Sigmoid colon (tissue), 7 donors: ENCODE results near the gene ERBB2. TPM values are rescaled to one million over a fixed set of nuclear protein-coding genes. Genes with fewer than 3 reads are reported as not detected.

Experiments
- DNase-seq: peaks from one replicate; pipeline ENCODE4 v3.0.0-alpha.2; 2019
- H3K27ac ChIP-seq, 4 donors: fragments of 200-600 bp; sonication (generic); one replicate each; pipeline ENCODE4 v1.5.1; 2016 to 2019; ENCODE audit warnings: mild to moderate bottlenecking in 1 of 4
- H3K27me3 ChIP-seq, 3 donors: fragments of 200-600 bp; sonication (generic); one replicate each; pipeline ENCODE4 v1.5.1; 2019; ENCODE audit warnings: mild to moderate bottlenecking in 1 of 3
- H3K36me3 ChIP-seq, 4 donors: fragments of 200-600 bp; sonication (generic); one replicate each; pipeline ENCODE4 v1.5.1; 2016 to 2019
- H3K4me1 ChIP-seq, 4 donors: fragments of 200-600 bp; sonication (generic); one replicate each; pipeline ENCODE4 v1.5.1; 2017 to 2019
- H3K4me3 ChIP-seq, 4 donors: fragments of 200-600 bp; sonication (generic); one replicate each; pipeline ENCODE4 v1.5.1; 2017 to 2019; ENCODE audit warnings: mild to moderate bottlenecking in 2 of 4, moderate library complexity in 1 of 4
- H3K9me3 ChIP-seq, 4 donors: fragments of 200-600 bp in 3 of 4; sonication (generic) in 3 of 4; one replicate each; pipeline versions ENCODE4 v1.5.1 to v1.6.1; 2013 to 2019
- EP300 ChIP-seq, 4 donors: sonication (generic); formaldehyde crosslinking; IDR thresholded peaks; one replicate each; pipeline ENCODE4 v1.6.1; 2017; ENCODE audit warnings: antibody characterized with exemption in 4 of 4
- POLR2A ChIP-seq, 2 donors: fragments of 450-650 bp; IDR thresholded peaks; one replicate each; pipeline ENCODE4 v1.6.1; 2016; ENCODE audit warnings: antibody characterized with exemption in 2 of 2, mild to moderate bottlenecking in 2 of 2, moderate library complexity in 2 of 2
- POLR2AphosphoS5 ChIP-seq, 4 donors: sonication (generic); formaldehyde crosslinking; IDR thresholded peaks; one replicate each; pipeline ENCODE4 v1.6.1; 2017; ENCODE audit warnings: antibody characterized with exemption in 4 of 4
- WGBS, 2 donors: extraction: QIAGEN DNeasy Blood & Tissue Kit; methylation state at CpG; one replicate each; pipeline ENCODE4 v1.1.7; 2013; 5-methylcytosine and 5-hydroxymethylcytosine counted together
- intact Hi-C: fragments of 100-400 bp; cut with DNase I; formaldehyde crosslinking; loops from one replicate; pipeline ENCODE4 v1.15.1; 2023
- polyA plus RNA-seq, 3 donors: library from polyadenylated mRNA; stranded (reverse); fragments of 200-250 nt; gene quantifications; one replicate each; pipeline ENCODE4 v1.2.3, GENCODE V29; 2013
- total RNA-seq, 4 donors: library from RNA; depleted of rRNA; stranded (reverse); fragments of >200 nt; gene quantifications; one replicate each; pipeline ENCODE4 v1.1.0, GENCODE V29; 2016
- TF ChIP-seq, protein P1 (sequence below), 4 experiments: fragments of 450-650 bp in 3 of 4; fragments of 200-600 bp in 1 of 4; IDR thresholded peaks; one replicate each; pipeline ENCODE4 v1.5.1; 2016 to 2019; ENCODE audit warnings: antibody characterized with exemption in 4 of 4, mild to moderate bottlenecking in 3 of 4, moderate library complexity in 2 of 4
- donor health status: healthy with polysubstance abuse.
- donor health status: Bipolar disorder and iron deficiency.
- donor health status: healthy.

ERBB2 gene
- total and polyA plus RNA-seq, 7 donors = 11.8 to 58.9 (median 21.0) TPM

GRCh38 chr17:39662551-39663339, 37.1 kb upstream of the ERBB2 start:
- Histone ChIP-seq H3K27me3 (peaks cover 12 to 32% (median 18%) of the 10 kb centered on the region in 3 donors), H3K4me3 (no peak overlapping the region), H3K27ac (peak overlapping the region in 3 of 4 donors; percentile 0 to 49 (median 3)), H3K36me3 (peaks cover 0 to 49% (median 11%) of the 10 kb centered on the region in 4 donors), H3K9me3 (no peaks in the 10 kb centered on the region), H3K4me1 (peaks cover 0 to 39% (median 20%) of the 10 kb centered on the region in 4 donors)
- WGBS, 2 donors = 24 to 67% methylated on average over 22 of the region's 22 CpGs
- no peak for DNase-seq
- intact Hi-C loops = no loop called here
- TF ChIP-seq POLR2AphosphoS5 (IDR thresholded peaks at IDR 0.05) (no peak), EP300 (IDR thresholded peaks at IDR 0.05) (no peak), POLR2A (IDR thresholded peaks at IDR 0.05) (no peak)
- TF ChIP-seq, protein P1, sequence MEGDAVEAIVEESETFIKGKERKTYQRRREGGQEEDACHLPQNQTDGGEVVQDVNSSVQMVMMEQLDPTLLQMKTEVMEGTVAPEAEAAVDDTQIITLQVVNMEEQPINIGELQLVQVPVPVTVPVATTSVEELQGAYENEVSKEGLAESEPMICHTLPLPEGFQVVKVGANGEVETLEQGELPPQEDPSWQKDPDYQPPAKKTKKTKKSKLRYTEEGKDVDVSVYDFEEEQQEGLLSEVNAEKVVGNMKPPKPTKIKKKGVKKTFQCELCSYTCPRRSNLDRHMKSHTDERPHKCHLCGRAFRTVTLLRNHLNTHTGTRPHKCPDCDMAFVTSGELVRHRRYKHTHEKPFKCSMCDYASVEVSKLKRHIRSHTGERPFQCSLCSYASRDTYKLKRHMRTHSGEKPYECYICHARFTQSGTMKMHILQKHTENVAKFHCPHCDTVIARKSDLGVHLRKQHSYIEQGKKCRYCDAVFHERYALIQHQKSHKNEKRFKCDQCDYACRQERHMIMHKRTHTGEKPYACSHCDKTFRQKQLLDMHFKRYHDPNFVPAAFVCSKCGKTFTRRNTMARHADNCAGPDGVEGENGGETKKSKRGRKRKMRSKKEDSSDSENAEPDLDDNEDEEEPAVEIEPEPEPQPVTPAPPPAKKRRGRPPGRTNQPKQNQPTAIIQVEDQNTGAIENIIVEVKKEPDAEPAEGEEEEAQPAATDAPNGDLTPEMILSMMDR (IDR thresholded peaks at IDR 0.05) = no peak

DNA sequence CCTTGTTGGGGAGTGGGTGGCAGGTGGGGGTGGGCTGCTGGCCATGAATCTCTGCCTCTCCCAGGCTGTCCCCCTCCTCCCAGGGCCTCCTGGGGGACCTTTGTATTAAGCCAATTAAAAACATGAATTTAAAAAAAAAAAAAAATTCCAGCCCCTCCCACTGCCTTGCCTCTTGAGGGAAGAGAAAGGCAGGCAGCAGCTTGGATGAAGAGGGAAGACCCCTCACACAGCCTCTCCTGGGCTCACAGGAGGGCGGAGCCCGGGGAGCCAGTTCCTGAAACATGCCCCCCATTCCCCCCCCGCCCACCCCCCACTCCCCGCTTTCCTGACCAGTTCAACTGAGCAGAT, 36.5 kb upstream of the ERBB2 start:
- no peak for DNase-seq
- Histone ChIP-seq H3K36me3 (peaks cover 0 to 43% (median 11%) of the 10 kb centered on the region in 4 donors), H3K4me1 (peaks cover 0 to 45% (median 26%) of the 10 kb centered on the region in 4 donors), H3K27ac (peak overlapping the region in 3 of 4 donors; percentile 0 to 49 (median 3)), H3K4me3 (no peak overlapping the region), H3K27me3 (peaks cover 13 to 38% (median 24%) of the 10 kb centered on the region in 3 donors), H3K9me3 (no peaks in the 10 kb centered on the region)
- 38 to 66% methylated on average over 4 of the region's 4 CpGs for WGBS, 2 donors
- intact Hi-C loops = no loop called here
- no peak for TF ChIP-seq POLR2A (IDR thresholded peaks at IDR 0.05)
- no peak for TF ChIP-seq POLR2AphosphoS5 (IDR thresholded peaks at IDR 0.05)
- no peak for TF ChIP-seq EP300 (IDR thresholded peaks at IDR 0.05)
- TF ChIP-seq, protein P1 (IDR thresholded peaks at IDR 0.05) = no peak

- Histone ChIP-seq H3K9me3 (no peaks in the 10 kb centered on the region), H3K36me3 (peaks cover 0 to 37% (median 9%) of the 10 kb centered on the region in 4 donors), H3K27ac (peak overlapping the region in 1 of 4 donors; percentile 49), H3K4me3 (no peak overlapping the region), H3K27me3 (peaks cover 13 to 44% (median 27%) of the 10 kb centered on the region in 3 donors), H3K4me1 (peaks cover 0 to 50% (median 30%) of the 10 kb centered on the region in 4 donors)
- TF ChIP-seq EP300 (IDR thresholded peaks at IDR 0.05) (no peak), POLR2AphosphoS5 (IDR thresholded peaks at IDR 0.05) (no peak), POLR2A (IDR thresholded peaks at IDR 0.05) (no peak)
- TF ChIP-seq, protein P1 (IDR thresholded peaks at IDR 0.05) = no peak
- intact Hi-C loops = no loop called here
- 20 to 58% methylated on average over 17 of the region's 17 CpGs for WGBS, 2 donors
- no peak for DNase-seq
Measured at GRCh38 chr17:39663688-39664580, 35.9 kb upstream of the ERBB2 start.

- no peak for DNase-seq
- Histone ChIP-seq H3K4me3 (no peak within 1 kb of the TSS), H3K9me3 (no peaks in the 10 kb centered on the region), H3K27me3 (peaks cover 22 to 53% (median 37%) of the 10 kb centered on the region in 3 donors), H3K36me3 (peaks cover 0 to 28% (median 8%) of the 10 kb centered on the region in 4 donors), H3K27ac (peak within 1 kb of the TSS in 2 of 4 donors; percentile 17 to 36), H3K4me1 (peaks cover 0 to 50% (median 30%) of the 10 kb centered on the region in 4 donors)
- TF ChIP-seq EP300 (IDR thresholded peaks at IDR 0.05) = no peak
- no peak for TF ChIP-seq POLR2AphosphoS5 (IDR thresholded peaks at IDR 0.05)
- intact Hi-C loops = no loop called here
- 60 to 70% methylated on average over 15 of the region's 15 CpGs for WGBS, 2 donors
Measured at GRCh38 chr17:39664581-39665561, 35.0 kb upstream of the ERBB2 start, which contains the start of gene TCAP. TCAP (plus strand) TSS chr17:39665349; CDS start chr17:39665360, 11 bp downstream.
